NCI-H526 treated with DMSO at 0.1 percent for 48 hours (cell line): Measurements from ENCODE around the gene OGFOD3.
A peak's percentile ranks its signal among the peaks of the same experiment; 100 is the strongest.
"Not testable (repeated sequence)": the region's sequence is repeated elsewhere in the genome, so short reads cannot be mapped to it uniquely, and the experiment has no call there.

Source experiments
- DNase-seq: peaks from one replicate; lab custom pipeline; 2025; lab: John Stamatoyannopoulos, UW

Gene OGFOD3

DNA sequence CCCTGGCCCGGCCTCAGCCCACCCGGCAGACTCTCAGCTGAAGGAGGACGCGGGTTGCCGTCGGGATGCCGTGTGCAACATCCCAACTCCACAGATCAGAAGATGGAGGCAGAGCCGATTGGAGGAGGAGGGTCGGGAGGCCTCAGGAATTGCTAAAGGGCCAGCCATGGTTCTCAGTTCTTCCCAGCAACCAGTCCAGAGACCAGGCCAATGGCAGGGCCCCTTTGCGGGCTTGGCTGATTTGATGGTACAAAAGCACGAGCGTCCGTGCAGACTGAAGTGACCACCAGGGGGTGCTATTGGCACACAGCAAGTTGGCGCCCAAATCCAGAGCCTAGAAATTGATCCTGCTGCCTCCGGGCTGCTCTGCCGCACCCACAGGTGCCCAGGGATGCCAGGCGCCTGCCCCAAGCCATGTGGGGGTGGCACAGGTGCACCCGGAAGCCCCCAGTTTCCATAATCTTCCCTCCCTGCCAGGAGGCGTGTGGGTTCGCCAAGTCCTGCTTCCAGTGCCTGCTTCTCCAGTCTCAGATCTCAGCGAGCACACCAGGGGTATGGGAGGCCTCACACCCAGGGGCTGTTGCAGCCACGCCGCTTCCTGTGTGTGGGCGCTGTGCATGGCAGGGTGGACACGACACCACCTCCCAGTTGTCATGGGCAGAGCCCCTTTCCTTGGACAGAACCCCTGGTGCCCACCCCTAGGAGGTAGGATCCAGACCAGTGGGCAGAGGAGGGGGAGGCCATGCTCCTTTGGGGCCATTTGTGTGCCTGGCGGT is 66.5 kb downstream of the OGFOD3 start:
- DNase-seq, result peak; percentile 74

- no peak for DNase-seq
Observed at GRCh38 chr17:82351254-82351712, 67.1 kb downstream of the OGFOD3 start.

- no peak for DNase-seq
Observed at GRCh38 chr17:82350182-82351030, 68.0 kb downstream of the OGFOD3 start.

DNA sequence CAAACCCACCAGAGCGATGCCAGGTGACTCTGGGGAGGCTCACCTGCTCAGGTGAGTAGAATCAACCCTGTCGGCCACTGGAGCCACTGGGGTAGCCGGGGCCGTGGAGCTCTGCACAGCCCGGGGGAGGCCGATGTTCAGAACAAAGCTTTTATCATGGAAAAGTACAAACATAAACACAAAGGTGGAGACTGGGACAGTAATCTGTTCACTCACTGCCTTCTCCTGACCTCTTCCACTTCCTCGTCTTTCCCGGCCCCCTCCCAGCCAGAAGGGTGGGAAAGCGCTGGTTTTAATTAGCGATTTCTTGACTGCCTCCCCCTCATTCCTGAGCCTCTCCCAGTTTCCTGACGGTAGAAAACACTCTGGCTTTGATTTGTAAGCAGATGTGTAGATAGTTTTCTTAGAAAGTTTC is 69.1 kb downstream of the OGFOD3 start:
- no peak for DNase-seq

- no peak for DNase-seq
Observed at GRCh38 chr17:82348866-82349265, 69.5 kb downstream of the OGFOD3 start.

DNA sequence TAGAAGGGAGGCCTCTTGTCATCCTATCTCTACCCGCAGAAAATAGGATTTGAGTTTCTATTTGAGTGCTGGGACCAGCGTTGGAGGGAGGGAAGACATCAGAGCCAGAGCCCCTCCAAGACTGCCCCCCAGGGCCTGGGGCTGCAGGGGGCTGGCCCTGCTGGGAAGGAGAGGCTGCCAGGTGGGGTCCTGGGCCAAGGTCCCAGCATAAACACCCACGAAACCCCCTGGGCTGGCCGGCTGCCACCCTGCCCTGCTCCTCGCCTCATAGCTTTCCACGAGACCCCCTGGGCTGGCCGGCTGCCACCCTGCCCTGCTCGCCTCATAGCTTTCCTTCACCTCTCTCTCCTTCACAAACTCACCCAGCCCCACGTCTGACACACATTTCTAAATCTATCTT is 70.0 kb downstream of the OGFOD3 start:
- no peak for DNase-seq

DNA sequence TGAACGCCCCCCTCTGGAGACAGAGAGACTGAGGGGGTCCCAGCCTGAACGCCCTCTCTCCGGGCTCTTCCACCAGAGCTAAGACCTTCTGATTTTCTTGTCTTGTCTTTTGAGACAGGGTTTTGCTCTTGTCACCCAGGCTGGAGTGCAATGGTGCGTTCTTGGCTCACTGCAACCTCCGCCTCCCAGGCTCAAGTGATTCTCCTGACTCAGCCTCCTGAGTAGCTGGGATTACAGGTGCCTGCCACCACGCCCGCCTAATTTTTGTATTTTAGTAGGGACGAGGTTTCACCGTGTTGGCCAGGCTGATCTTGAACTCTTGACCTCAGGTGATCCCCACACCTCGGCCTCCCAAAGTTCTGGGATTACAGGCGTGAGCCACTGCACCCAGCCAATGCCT is 70.4 kb downstream of the OGFOD3 start:
- not testable (repeated sequence) for DNase-seq

DNA sequence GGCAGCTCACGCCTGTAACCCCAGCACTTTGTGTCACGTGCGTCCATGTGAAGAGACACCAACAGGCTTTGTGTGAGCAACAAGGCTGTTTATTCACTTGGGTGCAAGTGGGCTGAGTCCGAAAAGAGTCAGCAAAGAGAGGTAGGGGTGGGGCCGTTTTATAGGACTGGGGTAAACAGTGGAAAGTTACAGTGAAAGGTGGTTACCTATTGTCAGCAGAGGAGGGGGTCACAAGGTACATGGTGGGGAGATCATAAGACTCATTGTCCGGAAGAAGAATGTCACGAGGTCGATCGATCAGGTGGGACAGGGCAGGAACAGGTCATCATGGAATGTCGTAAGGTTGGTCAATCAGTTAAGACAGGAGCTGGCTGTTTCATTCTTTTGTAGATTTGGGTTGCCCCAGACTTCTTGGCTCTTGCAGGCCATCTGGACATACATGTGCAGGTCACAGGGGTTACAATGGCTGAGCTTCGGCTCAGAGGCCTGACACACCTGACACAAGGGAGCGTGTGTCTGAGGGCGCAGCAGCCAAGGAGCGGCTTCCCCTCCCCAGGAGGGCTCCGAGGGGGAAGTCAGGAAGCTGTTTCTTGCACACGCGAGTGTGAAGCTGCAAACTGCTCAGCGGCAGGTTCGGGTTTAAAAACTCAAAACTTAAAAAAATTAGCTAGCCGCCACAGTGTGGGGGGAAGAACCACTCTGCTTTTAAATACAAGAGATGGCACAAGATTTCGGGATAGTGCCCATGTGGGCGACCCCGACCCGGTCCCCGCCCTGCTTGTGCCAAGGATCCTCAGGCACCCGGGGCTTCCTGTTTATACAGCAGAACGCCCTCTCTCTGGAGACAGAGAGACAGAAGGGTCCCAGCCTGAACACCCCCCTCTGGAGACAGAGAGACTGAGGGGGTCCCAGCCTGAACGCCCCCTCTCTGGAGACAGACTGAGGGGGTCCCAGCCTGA is 71.8 kb downstream of the OGFOD3 start:
- no peak for DNase-seq

DNA sequence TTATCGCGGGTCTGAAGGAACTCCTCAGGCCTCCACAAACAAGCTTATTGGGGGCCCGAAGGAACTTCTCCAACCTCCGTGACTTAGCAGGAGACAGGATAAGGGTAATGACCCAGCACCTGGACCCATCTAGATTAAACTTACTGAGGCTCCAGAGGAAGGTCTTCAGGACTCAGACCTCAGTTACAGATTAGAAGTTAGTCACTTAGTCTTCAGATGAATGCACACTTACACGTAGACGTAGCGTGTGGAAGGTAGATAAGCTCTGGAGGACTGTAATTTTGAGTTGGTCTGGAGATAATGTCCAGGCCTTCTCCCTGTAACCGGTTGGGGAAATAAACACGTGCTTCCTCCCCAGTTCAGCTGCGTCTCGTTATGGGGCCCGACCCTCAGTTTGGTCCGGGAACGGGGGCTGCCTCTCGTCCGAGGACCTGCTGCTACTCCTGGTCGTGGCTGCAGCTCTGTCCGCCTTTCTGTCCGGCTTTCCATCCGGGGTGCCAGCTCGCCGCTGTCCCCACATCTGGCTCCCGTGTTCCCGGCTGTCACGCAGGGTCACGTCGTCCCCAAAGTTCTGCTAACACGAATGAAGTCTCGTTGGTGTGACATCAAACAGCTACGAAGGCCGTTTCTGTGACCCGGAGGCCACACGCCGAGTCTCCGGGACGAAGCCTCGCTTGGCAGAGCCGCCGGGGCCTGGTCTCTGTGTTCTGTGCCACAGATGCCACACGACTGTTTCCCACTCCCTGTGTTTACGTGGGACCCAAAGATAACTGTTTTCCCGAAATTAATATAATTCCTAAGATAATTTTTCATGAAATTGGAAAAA is 73.0 kb downstream of the OGFOD3 start:
- no peak for DNase-seq

- no peak for DNase-seq
Observed at GRCh38 chr17:82344175-82344907, 74.0 kb downstream of the OGFOD3 start.

GRCh38 chr17:82343560-82343959 is 74.8 kb downstream of the OGFOD3 start:
- no peak for DNase-seq

DNA sequence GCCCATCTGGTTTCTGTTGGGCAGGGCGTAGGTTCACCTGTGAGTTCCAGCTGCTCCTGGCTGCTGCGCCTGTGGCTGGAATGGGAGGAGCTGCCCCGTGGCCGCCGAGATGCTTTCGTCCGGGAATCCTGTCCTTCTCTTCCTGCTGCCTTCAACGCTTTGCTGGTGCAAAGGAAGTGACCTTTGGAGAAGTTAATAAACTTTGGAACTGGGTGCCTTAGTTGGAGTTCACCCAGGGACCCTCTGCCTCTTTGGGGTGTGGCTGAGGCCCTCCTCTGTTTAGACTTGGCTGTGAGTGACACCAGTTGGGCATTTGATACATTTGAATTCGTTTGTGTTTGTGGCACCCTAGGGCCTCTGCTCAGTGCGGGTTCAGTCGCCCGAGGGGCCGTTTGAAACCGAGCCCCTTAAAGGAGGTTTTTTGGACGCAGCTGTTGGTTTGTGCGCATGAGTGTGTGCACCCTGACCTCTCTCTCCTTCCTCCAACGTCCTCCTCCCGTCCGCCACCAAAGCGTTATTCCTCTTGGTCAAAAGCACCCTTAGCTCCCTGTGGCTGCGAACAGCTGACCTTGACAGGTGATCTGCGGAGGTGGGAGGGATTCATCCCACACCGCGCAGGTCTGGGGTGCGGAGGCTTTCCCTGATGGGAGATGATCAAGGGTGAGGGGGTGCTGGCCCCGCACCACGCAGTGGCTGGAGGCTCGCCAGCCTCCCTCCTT is 75.9 kb downstream of the OGFOD3 start:
- no peak for DNase-seq

DNA sequence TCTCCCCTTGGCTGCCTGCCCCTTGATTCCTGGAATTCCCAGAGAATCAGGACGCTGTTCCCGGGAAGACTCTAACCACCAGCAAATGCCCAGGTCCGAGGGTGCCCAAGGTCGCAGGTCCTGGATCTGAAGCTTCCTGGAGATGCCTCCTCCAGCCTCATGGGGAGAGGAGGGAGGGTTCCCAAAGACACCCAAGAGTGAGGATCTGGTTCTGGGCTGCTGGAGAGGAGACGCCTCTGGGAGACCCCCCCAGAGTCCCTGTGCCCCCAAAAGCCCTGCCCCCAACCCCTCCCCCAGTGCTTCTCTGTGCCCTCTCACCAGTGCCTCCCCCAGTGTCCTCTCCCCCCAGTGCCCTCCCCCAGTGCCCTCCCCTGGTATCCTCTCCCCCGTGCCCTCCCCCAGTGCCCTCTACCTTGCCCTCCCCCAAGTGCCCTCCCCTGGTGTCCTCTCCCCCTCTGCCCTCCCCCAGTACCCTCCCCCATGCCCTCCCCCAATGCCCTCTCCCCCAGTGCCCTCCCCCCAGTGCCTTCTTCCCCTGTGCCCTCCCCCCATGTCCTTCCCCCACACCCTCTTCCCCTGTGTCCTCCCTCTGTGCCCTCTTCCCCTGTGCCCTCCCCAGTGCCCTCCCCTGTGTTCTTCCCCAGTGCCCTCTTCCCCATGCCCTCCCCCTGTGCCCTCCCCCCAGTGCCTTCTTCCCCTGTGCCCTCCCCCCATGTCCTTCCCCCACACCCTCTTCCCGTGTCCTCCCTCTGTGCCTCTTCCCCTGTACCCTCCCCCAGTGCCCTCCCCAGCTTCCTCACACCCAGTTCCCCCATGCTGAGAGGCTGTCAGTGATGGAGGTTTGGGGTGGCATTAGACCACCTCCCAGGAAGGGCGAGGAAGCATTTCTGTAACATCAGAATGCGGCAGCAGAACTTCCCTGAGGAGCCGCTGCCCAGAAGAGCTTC is 78.5 kb downstream of the OGFOD3 start:
- no peak for DNase-seq
